ES-I3 (cell line): ENCODE measurements around the gene SLC4A7.
"Not testable (repeated sequence)": the region's sequence is repeated elsewhere in the genome, so short reads cannot be mapped to it uniquely, and the experiment has no call there.

Experiments used
- H3K36me3 ChIP-seq: 2 replicates; pipeline ENCODE4 v1.6.1; 2013; ENCODE audit warnings: mild to moderate bottlenecking, low read length, control low read depth, moderate library complexity; ENCODE audit not compliant: insufficient read depth
- H3K4me1 ChIP-seq: 2 replicates; pipeline ENCODE4 v1.6.1; 2013; ENCODE audit warnings: mild to moderate bottlenecking, control low read depth, low read length; ENCODE audit not compliant: insufficient read depth
- H3K9ac ChIP-seq: 2 replicates; pipeline ENCODE4 v1.6.1; 2013; ENCODE audit warnings: low read depth, mild to moderate bottlenecking, low read length, moderate library complexity
- H3K9me3 ChIP-seq: 2 replicates; pipeline ENCODE4 v1.6.1; 2013; ENCODE audit warnings: mild to moderate bottlenecking, low read length, moderate library complexity; ENCODE audit not compliant: control insufficient read depth, insufficient read depth

Gene SLC4A7

DNA sequence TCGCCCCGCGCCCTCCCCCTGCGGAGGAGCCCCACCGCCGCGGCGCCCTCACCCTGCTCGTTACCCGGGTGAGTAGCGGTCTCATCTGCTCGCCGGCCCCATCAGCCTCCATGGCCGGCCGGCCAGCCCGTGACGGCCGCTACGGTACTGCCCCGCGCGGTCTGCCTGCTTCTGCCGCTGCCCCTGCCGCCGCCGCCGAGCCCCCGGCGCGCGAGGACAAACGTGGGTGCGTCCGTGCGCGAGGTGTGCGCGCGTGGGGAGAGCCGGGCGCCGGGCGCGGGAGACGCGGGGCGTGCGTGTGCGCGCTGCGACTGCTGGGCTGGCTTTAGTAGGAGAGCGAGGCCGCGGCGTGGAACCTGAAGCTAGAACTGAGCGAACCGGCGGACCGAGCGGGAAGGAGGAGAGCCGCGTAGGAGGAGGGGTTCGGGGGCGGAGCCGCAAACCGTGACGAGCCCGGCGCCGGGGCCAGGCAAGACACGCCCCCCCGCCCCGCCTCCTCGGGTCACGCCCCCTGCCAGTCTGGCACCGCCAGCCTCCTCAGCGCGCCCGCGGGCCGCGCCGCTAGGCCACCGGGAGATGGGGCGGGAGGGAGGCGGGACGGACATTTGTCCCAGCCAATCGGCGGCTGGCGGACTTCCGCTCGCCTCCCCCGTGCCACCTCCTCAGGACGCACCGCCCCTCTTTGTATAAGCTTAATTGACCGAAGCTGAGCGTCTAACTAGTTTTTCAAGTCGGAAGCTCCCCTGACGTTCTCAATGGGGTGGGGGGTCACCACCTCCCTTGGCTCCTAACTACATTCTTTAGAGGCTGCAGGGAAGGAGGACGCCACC, at the start of gene SLC4A7:
Gene SLC4A7, minus strand, starts transcription at position 370 of the 830 bp plus-strand sequence. Its CDS starts 258 bp downstream, at position 112.
- H3K9ac ChIP-seq = peak within 1 kb of the TSS; percentile 94
- H3K9me3 ChIP-seq = no peaks in the 10 kb centered on the region; the same call in 1 of the 2 replicates
- no peaks in the 10 kb centered on the region; the same call in 1 of the 2 replicates for H3K36me3 ChIP-seq
- peaks cover 4% of the 10 kb centered on the region; the same call in 1 of the 2 replicates for H3K4me1 ChIP-seq

DNA sequence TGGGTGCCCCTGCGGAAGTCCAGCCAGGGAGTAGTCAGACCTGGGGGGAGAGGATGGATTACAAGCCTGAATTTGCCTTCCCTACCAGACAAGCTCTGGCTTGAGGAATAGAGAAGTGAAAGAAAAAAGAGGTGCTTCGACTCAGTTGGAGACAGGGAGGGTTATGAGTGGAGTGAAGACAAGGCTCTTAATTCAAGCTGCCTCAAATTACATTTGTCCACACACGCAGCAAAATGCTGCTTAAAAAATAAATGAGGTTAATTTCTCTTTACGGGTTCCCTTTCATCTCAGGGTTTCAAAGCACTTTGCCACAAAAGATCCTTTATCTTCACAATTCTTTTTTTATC, 49.0 kb upstream of the SLC4A7 start:
- no peaks in the 10 kb centered on the region for H3K36me3 ChIP-seq
- peak overlapping the region; percentile 1; the same call in 1 of the 2 replicates for H3K9ac ChIP-seq
- no peaks in the 10 kb centered on the region for H3K9me3 ChIP-seq
- peaks cover 50% of the 10 kb centered on the region for H3K4me1 ChIP-seq

DNA sequence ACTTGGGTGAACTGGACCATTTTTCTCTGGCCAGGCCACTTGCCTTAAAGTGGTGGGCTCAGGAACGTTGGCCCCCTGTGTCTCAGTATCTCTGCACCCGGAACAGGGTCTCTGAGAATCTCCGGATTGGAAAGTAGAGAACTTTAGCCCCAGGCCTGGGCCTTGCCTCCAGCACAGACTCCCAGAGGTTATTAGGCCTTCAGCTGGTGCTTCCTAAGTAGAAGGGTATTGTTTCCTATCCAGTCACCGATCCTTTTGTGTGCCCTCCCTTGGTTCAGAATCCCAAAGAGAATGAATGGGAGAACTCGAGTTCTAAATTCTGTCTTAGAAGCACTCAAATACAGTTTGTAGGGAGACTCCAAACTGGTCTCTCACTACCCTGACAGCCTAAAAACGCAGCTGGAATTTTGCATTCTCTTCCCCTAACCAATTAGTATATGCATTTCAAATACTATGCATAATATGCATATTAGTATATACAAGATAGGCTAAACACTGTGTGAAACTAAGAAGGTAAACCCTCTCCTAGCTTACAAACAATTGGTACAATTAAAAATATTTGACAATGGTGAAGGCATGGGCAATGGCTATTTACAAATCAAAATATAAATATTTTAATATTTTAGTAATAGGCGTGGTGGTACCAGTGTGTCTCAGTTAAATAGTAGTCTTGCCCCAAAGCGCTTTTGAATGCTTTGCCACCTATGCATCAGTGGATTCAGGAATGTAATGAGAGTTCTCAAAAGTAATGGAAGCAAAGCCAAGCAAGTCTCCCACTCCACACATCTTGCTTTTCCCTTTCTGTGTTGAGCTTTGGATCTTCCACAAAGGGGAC, 48.5 kb upstream of the SLC4A7 start:
- Histone ChIP-seq H3K36me3 (no peaks in the 10 kb centered on the region), H3K4me1 (peaks cover 50% of the 10 kb centered on the region), H3K9me3 (no peaks in the 10 kb centered on the region), H3K9ac (peak overlapping the region; percentile 1; the same call in 1 of the 2 replicates)

- H3K36me3 ChIP-seq, H3K9ac ChIP-seq, H3K9me3 ChIP-seq: not testable (repeated sequence)
- peaks cover 46% of the 10 kb centered on the region for H3K4me1 ChIP-seq
Observed at GRCh38 chr3:27531193-27531751, 47.1 kb upstream of the SLC4A7 start.

DNA sequence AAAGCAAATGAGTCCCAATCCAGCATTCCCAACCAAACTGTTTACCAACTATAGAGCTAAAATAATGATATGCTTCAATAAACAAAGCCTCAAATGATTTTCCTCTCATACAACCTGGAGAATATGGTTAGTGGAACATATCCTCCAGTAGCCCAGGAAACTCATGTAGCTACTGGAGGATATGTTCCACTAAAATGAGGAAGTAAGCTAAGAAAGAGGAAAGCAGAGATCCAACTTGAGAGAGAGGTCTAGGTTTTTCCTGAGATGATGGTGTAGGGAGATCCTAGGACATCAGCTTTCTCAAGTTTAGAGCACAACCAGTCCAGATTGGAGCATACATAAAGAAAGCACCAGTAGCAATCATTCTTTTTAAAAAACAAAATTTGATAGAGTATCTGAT, 44.6 kb upstream of the SLC4A7 start:
- H3K9me3 ChIP-seq = no peaks in the 10 kb centered on the region
- peaks cover 37% of the 10 kb centered on the region for H3K4me1 ChIP-seq

DNA sequence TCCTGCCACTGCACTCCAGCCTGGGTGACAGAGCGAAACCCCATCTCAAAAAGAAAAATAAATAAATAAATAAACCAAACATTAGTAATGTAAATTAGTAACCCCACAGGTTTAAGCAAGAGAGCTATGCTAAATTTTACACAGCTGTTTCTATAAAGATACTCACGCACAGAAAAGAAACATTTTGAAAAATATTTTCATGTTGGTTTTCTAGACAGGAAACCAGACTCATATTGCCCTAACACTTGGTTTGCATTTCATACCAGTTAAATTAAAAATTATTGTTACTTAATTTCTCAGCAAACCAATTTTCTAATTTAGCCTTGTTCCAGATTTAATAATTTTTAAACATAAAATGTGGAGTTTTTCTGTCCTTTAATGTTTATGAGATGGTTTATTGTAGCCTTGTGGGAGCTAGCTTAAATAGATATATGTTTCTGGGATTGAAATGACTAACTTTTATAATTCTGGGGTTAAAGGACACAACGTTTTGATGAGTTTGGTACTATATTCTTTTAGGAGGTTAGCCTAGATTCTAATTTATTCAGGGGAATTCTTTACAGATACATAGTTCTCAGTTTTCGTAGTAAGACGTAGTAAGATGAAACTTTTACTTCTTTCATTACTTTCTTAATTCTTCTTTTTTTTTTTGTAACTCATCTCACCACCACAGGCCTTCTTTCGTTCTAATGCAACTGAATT, 42.6 kb upstream of the SLC4A7 start:
- Histone ChIP-seq H3K4me1 (peaks cover 24% of the 10 kb centered on the region), H3K36me3 (no peaks in the 10 kb centered on the region), H3K9me3 (no peaks in the 10 kb centered on the region), H3K9ac (no peak overlapping the region)

More for the DNA sequence above, 44.6 kb upstream of the SLC4A7 start:
- H3K9ac ChIP-seq = no peak overlapping the region
- no peaks in the 10 kb centered on the region for H3K36me3 ChIP-seq

DNA sequence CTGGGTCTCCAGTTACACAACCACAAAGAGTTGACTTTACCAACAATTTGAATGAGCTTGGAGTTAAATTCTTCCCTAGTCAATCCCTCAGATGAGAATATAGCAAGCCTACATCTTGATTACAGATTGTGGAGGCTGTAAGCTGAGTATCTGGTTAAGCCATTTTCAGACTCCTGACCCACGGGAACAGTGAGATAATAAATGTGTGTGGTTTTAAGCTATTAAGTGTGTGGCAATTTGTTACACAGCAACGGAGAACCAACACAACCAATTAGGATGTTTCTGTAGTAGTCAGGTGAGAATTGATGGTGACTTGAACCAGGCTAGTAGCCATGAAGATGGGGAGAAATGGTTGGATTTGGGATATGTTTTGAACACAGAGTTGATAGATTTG, 37.7 kb upstream of the SLC4A7 start:
- H3K9me3 ChIP-seq = no peaks in the 10 kb centered on the region
- no peak overlapping the region for H3K9ac ChIP-seq
- peaks cover 10% of the 10 kb centered on the region for H3K4me1 ChIP-seq
- H3K36me3 ChIP-seq = no peaks in the 10 kb centered on the region

DNA sequence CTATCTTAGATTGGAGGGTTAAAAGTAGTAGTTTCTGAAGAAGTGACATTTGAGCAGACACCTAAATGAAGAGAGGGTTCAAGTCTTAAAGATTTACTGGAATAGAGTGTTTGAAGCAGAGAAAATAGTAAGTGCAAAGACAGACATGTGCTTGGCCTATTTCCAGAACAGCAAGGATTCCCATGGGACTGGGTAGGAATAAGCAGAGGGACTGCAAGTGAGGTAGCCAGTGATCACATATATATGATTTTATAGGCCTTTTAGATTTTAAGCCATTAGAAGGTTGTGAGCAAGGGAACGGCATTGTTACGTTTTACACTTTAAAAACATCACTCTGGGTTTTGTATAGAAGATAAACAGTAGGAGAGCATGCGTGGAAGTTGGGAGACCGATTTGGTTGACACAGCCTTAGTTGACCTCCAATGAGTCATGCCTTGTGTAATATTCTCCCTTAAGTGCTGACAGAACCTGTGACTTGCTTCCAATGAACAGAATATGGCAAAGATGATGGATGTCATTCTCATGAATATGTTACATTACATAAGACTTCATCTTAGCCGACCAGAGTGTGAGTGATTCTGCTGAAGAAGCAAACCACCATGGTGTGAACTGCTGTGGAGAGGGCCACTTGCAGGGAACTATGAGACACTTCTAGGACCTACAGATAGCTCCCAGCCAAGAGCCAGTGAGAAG, 37.1 kb upstream of the SLC4A7 start:
- Histone ChIP-seq H3K36me3 (no peaks in the 10 kb centered on the region), H3K4me1 (peaks cover 10% of the 10 kb centered on the region), H3K9ac (no peak overlapping the region), H3K9me3 (no peaks in the 10 kb centered on the region)

GRCh38 chr3:27511724-27512422, 27.7 kb upstream of the SLC4A7 start:
- H3K9ac ChIP-seq = no peak overlapping the region
- no peaks in the 10 kb centered on the region for H3K36me3 ChIP-seq
- no peaks in the 10 kb centered on the region for H3K9me3 ChIP-seq
- H3K4me1 ChIP-seq = peaks cover 8% of the 10 kb centered on the region; the same call in 1 of the 2 replicates

DNA sequence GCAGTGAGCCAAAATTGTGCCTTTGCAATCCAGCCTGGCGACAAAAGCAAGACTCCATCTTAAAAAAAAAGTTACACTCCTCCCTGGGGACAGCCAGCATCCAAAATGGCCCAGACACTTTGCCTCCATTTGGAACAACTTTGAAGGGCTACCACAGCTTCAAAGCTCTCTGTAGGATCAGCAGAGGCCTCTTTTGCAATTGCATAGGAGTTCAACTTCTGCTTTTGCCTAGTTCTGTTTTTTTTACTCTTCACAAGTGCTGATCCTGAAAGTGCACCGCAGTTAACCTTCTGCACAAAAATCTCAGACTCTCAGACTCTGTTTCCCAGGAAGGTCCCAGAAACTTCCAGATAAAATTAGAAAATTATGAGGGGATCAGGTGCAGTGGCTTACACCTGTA, 25.2 kb upstream of the SLC4A7 start:
- H3K9ac ChIP-seq = no peak overlapping the region
- no peaks in the 10 kb centered on the region for H3K9me3 ChIP-seq
- peaks cover 19% of the 10 kb centered on the region for H3K4me1 ChIP-seq
- H3K36me3 ChIP-seq = no peaks in the 10 kb centered on the region

- H3K9me3 ChIP-seq = no peaks in the 10 kb centered on the region
- peaks cover 22% of the 10 kb centered on the region for H3K4me1 ChIP-seq
- H3K36me3 ChIP-seq = no peaks in the 10 kb centered on the region
- no peak overlapping the region for H3K9ac ChIP-seq
Observed at GRCh38 chr3:27508424-27508823, 24.2 kb upstream of the SLC4A7 start.

DNA sequence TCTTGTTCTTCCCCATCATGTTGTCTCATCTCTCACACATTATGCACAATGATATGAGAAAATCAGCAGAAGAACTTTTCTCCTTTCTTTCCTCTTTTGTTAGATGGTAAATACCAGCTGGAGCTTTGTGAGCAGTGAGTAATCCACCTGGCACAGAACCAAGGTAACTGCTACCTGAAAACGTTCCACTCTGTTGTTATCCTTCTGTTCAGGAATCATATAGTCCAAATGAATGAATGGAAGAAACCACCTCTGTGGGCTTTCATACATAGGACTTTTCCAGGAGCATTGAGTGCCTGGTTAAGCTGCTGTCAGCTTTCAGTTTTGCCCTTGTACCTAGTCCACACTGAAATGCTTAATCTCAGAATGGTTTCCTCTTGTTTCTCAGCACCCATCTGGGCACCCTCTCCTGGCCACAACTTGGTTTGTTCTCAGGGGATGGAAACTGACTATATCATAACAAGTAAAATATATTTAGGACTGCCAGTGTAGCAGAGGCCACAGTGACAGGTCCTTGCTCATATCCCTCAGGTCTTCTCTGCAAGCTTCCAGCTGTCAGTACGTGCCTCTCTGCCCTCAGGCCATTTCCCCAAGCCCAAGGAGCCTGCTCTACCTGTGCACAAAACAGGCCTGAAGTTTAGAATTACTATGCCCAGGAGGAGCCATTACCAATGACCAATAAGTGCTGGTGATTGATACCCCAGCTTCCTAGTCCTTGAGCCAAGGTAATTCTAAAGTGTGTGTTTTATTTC, 23.5 kb upstream of the SLC4A7 start:
- H3K36me3 ChIP-seq = no peaks in the 10 kb centered on the region

DNA sequence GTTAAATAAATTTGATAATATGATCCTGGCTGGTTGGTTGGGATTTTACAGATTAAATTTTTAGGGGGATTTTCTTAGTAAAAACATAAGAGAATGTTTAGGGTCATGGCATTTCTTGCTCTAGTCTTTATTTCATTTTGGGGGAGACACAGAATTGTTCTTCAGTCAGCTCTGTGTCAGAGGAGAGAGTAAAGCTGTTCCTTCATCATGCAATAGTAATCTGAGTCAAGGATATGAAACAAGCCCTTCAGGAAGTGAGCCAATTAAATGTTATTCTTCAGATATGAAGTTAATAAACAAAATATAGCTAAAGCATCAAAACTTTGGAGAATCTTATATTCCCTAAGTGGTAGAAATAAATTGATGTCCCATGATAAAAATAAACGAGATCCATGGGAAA, 22.9 kb upstream of the SLC4A7 start:
- H3K36me3 ChIP-seq = no peaks in the 10 kb centered on the region
- no peak overlapping the region for H3K9ac ChIP-seq
- peaks cover 22% of the 10 kb centered on the region for H3K4me1 ChIP-seq
- no peaks in the 10 kb centered on the region for H3K9me3 ChIP-seq

More for the DNA sequence above, 23.5 kb upstream of the SLC4A7 start:
- peaks cover 22% of the 10 kb centered on the region for H3K4me1 ChIP-seq
- no peaks in the 10 kb centered on the region for H3K9me3 ChIP-seq
- no peak overlapping the region for H3K9ac ChIP-seq
